GM18526 (cell line): Measurements from ENCODE around the gene PLEK2.

Source experiments
- POLR2A ChIP-seq: IDR thresholded peaks from 3 replicates; pipeline ENCODE4 v1.6.1; 2011; ENCODE audit not compliant: insufficient read length; ENCODE audit errors: extremely low read depth

Gene PLEK2

GRCh38 chr14:67436006-67436866 is 24.3 kb upstream of the PLEK2 start:
- no peak for TF ChIP-seq POLR2A

GRCh38 chr14:67435603-67436002 is 23.6 kb upstream of the PLEK2 start:
- TF ChIP-seq POLR2A = no peak

- no peak for TF ChIP-seq POLR2A
Observed at GRCh38 chr14:67432050-67432564, 20.1 kb upstream of the PLEK2 start.

- no peak for TF ChIP-seq POLR2A
Observed at GRCh38 chr14:67429510-67430205, 17.7 kb upstream of the PLEK2 start.

GRCh38 chr14:67428501-67429031 is 16.6 kb upstream of the PLEK2 start:
- TF ChIP-seq POLR2A = no peak

- no peak for TF ChIP-seq POLR2A
Observed at GRCh38 chr14:67426983-67427606, 15.1 kb upstream of the PLEK2 start.

- no peak for TF ChIP-seq POLR2A
Observed at GRCh38 chr14:67426161-67426560, 14.2 kb upstream of the PLEK2 start.

GRCh38 chr14:67425608-67426007 is 13.6 kb upstream of the PLEK2 start:
- no peak for TF ChIP-seq POLR2A

- TF ChIP-seq POLR2A = no peak
Observed at GRCh38 chr14:67424539-67424938, 12.6 kb upstream of the PLEK2 start.

- TF ChIP-seq POLR2A = no peak
Observed at GRCh38 chr14:67423424-67423823, 11.5 kb upstream of the PLEK2 start.

- TF ChIP-seq POLR2A = no peak
Observed at GRCh38 chr14:67421356-67422224, 9.6 kb upstream of the PLEK2 start.

GRCh38 chr14:67420102-67420739 is 8.3 kb upstream of the PLEK2 start:
- no peak for TF ChIP-seq POLR2A

- TF ChIP-seq POLR2A = no peak
Observed at GRCh38 chr14:67418401-67419191, 6.6 kb upstream of the PLEK2 start.

- no peak for TF ChIP-seq POLR2A
Observed at GRCh38 chr14:67417633-67418032, 5.7 kb upstream of the PLEK2 start.

- no peak for TF ChIP-seq POLR2A
Observed at GRCh38 chr14:67416810-67417209, 4.8 kb upstream of the PLEK2 start.
